ENCODE measurements around the gene EDEM2. TPM values are rescaled to one million over a fixed set of nuclear protein-coding genes. Genes with fewer than 3 reads are reported as not detected.
"Not testable (repeated sequence)": the region's sequence is repeated elsewhere in the genome, so short reads cannot be mapped to it uniquely, and the experiment has no call there.

The EDEM2 gene
- total RNA-seq, 1 donor from 2014 or later, result 20.3 TPM

DNA sequence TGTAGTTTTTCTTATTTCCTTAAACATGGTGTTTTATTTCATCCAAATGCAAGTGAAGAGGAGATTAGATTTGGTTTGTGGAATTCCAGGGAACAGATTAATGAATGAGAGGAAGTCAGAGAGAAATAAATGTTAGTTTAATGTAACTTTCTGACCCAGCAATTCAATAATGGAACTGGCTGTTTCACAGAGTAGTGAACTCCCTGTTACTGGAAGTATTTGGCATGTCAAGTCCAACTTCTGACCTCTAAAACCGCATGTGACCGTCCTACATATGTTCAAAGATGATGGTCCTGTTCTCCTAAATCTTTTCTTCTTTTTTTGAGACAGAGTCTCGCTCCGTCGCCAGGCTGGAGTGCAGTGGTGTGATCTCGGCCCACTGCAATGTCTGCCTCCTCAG is 43.4 kb upstream of the EDEM2 start:
- Histone ChIP-seq H3K9me3 (no peaks in the 10 kb centered on the region), H3K36me3 (peaks cover 0 to 7% of the 10 kb centered on the region in 2 donors), H3K4me1 (no peaks in the 10 kb centered on the region), H3K4me3 (no peak overlapping the region), H3K27ac (no peak overlapping the region), H3K27me3 (no peaks in the 10 kb centered on the region)
- TF ChIP-seq, protein P1, sequence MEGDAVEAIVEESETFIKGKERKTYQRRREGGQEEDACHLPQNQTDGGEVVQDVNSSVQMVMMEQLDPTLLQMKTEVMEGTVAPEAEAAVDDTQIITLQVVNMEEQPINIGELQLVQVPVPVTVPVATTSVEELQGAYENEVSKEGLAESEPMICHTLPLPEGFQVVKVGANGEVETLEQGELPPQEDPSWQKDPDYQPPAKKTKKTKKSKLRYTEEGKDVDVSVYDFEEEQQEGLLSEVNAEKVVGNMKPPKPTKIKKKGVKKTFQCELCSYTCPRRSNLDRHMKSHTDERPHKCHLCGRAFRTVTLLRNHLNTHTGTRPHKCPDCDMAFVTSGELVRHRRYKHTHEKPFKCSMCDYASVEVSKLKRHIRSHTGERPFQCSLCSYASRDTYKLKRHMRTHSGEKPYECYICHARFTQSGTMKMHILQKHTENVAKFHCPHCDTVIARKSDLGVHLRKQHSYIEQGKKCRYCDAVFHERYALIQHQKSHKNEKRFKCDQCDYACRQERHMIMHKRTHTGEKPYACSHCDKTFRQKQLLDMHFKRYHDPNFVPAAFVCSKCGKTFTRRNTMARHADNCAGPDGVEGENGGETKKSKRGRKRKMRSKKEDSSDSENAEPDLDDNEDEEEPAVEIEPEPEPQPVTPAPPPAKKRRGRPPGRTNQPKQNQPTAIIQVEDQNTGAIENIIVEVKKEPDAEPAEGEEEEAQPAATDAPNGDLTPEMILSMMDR (IDR thresholded peaks at IDR 0.05), result no peak
- no peak for DNase-seq (ENCODE audit: low spot score in 2 of 2)
- intact Hi-C loops (cut with DNase I), result no loop called here

DNA sequence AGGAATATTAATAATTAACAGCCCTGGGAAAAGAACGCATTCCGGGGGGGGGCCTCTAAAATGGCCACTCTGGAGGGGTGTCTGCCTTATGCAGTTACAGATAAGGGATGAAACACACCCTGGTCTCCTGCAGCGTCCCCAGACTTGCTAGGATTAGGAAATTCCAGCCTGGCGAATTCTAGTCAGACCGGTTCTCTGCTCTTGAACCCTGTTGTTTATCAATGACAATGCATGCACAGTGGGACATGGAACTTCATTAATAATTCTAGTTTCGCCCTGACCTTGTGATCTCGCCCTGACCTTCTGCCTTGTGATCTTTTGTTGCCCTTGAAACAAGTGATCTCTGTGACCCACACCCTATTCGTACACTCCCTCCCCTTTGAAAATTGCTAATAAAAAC is 42.1 kb upstream of the EDEM2 start:
- H3K9me3 ChIP-seq; H3K27ac ChIP-seq; H3K36me3 ChIP-seq; H3K27me3 ChIP-seq; DNase-seq (ENCODE audit: low spot score in 2 of 2); intact Hi-C loops (cut with DNase I); H3K4me1 ChIP-seq; H3K4me3 ChIP-seq: not testable (repeated sequence)

DNA sequence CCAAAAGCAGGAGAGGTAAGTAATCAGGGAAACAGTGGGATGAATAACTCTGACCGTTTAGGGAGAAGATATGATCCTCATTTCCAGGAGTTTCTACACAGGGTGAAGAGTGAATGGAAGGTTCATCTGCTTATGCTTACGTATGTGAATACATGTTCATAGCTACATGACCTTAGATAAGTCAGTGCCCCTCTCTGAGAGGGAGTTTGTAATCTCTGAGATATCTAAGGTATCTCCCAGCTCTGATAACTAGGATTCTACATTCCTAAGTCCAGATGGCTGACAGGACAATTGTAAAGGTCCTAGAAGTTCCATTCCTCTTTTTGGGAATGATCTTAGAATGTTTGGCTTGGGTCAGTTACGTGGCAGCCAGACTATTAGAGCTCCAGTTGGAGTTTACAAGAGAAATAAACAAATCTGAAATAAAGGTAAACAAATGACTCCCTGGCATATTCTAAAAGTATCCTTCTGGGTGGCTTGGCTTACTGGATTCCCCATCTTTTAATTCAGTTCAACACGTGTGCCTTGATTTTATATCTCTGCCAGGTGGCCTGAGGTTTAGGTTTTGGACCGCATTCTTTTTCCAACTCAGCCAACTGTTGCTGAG is 40.6 kb upstream of the EDEM2 start:
- Histone ChIP-seq H3K4me3 (no peak overlapping the region), H3K27me3 (no peaks in the 10 kb centered on the region), H3K4me1 (no peaks in the 10 kb centered on the region), H3K9me3 (no peaks in the 10 kb centered on the region), H3K27ac (no peak overlapping the region), H3K36me3 (peaks cover 0 to 7% of the 10 kb centered on the region in 2 donors)
- intact Hi-C loops (cut with DNase I), result no loop called here
- TF ChIP-seq, protein P1 (IDR thresholded peaks at IDR 0.05), result no peak
- DNase-seq (ENCODE audit: low spot score in 2 of 2), result no peak

DNA sequence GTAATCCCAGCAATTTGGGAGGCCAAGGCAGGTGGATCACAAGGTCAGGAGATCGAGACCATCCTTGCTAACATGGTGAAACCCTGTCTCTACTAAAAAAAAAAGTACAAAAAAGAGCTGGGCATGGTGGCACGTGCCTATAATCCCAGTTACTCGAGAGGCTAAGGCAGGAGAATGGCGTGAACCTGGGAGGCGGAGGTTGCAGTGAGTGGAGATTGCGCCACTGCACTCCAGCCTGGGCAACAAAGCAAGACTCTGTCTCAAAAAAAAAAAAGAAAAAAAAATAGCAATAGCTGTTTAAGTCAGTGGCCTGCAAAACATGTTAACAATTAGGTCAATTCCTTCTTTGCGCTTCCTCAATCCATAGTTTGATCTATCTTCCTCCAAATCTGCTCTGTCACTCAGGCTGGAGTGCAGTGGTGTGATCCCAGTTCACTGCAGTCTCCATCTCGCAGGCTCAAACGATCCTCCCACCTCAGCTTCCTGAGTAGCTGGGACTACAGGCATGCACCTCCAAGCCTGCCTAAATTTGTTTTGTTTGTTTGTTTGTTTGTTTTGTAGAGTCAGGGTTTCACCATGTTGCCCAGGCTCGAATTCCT is 39.7 kb upstream of the EDEM2 start:
- H3K4me3 ChIP-seq; intact Hi-C loops (cut with DNase I); H3K27ac ChIP-seq; H3K4me1 ChIP-seq; H3K9me3 ChIP-seq; H3K27me3 ChIP-seq; H3K36me3 ChIP-seq; DNase-seq (ENCODE audit: low spot score in 2 of 2): not testable (repeated sequence)

DNA sequence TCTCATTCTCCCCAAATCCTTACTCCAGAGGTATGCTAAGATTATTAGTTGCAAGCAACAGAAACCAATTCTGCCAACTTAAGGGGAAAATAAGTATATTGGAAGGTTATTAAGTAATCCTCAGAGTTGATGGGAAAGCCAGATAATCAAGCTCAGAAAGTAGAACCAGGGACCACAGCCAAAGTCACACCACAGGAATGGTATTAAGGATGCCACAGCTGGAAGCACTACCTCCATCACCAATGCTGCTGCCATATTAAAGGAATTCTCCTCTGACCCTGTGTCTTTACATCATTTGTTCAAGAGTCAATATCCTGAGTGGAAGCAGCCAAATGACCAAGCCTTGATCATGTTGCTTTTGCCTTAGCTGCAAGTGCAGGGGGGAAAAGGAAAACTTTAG is 34.6 kb upstream of the EDEM2 start:
- intact Hi-C loops (cut with DNase I), result no loop called here

DNA sequence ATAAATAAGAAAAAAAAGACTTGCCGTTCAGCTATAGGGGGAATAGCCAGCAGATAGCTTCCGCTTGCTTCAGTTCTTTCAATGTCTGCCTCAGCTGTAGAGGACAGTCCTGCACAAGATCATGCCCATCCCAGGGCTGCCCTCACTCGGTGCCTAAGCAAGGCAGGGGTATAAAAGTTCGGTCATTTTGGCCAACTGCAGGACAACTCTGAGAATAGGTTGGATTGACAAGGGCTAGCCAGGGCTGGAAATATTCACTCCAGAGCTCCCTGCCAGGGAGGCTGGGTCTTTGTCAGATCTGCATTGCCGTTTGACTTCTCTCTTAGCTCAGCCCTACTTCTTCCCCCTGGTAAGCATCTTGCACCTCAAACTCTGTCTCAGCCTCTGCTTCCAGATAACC is 33.1 kb upstream of the EDEM2 start:
- TF ChIP-seq, protein P1 (IDR thresholded peaks at IDR 0.05), result no peak
- Histone ChIP-seq H3K4me1 (no peaks in the 10 kb centered on the region), H3K4me3 (no peak overlapping the region), H3K9me3 (no peaks in the 10 kb centered on the region), H3K27ac (no peak overlapping the region), H3K36me3 (peaks cover 8 to 16% of the 10 kb centered on the region in 2 donors), H3K27me3 (no peaks in the 10 kb centered on the region)
- intact Hi-C loops (cut with DNase I), result no loop called here
- no peak for DNase-seq (ENCODE audit: low spot score in 2 of 2)

More for the DNA sequence above, 34.6 kb upstream of the EDEM2 start:
- peaks cover 5 to 7% of the 10 kb centered on the region in 2 donors for H3K36me3 ChIP-seq
- no peak overlapping the region for H3K27ac ChIP-seq
- no peaks in the 10 kb centered on the region for H3K9me3 ChIP-seq
- no peaks in the 10 kb centered on the region for H3K4me1 ChIP-seq
- DNase-seq (ENCODE audit: low spot score in 2 of 2), result no peak
- H3K27me3 ChIP-seq, result no peaks in the 10 kb centered on the region
- TF ChIP-seq, protein P1 (IDR thresholded peaks at IDR 0.05), result no peak
- H3K4me3 ChIP-seq, result no peak overlapping the region

Measured in ascending aorta (tissue), 2 donors.